GM19467 (cell line): ENCODE data around the gene GRIN2C.

ENCODE experiments used
- ATAC-seq: cut with Tn5 transposase; IDR thresholded peaks from one replicate; pipeline ENCODE4 v1.9.1; 2021; ENCODE audit warnings: mild to moderate bottlenecking, moderate library complexity; ENCODE audit not compliant: unreplicated experiment

Gene GRIN2C

DNA sequence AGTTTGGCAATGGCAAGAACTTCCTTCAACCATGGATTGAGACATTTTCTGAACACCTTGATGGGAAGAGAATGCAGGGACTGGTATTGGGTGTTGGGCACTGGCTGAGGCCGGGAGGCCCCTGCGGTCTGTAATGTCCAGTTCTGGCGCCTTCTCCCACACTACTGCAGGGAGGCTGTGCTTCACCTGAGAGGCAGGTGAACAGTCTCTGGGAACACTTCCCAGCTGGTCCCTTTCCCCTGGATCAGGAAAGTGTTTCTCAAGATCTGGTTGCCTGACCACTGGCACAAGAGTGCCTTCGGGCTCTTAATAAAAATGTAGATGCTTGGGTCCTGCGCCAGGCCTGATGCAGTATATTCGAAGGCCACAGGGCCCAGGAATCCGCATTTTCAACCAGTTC is 55.0 kb downstream of the GRIN2C start:
- no peak for ATAC-seq

DNA sequence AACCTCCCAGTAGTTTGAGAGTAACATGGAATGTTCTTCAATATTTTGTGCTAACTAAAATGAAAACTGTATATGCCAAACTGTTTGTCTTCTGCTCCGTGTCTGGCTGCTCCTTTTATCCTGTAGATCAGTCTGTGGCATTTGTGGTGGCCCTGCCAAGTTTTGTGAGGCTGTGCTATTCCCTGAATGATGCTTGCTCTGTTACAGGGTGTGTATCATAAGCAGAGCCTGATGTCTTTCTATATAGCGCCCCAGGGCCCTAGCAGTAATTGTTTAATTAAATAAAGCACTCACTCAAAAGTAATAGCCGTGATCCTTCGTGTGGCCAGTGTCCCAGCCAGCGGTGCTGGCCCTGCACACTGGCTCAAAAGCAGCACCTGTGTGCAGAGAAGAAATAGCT is 55.7 kb downstream of the GRIN2C start:
- no peak for ATAC-seq

DNA sequence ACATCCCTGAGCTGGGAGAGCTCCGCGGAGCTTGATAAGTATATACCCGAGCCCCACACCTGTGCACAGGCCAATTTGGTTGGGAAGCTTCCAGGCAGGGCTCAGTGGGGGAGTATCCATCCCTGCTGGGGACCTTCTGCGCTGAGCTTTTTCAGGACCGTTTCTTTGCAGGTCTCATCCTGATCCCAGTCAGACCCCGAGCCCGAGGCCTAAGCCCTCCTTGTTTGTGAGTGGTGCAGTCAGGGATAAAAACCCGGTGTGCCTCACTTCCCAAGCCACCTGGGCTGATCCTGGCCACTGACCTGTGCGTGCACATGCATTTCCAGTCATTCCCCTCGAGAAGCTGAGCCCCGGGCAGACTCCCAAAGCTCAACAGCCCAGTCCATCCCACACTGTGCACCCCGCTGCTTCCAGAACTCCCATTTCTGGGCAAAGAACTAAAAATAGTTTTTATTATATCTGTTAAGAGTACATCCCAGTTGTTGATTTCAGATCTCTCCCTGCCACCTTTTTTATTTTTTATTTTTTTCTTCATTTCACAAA is 56.2 kb downstream of the GRIN2C start:
- no peak for ATAC-seq

DNA sequence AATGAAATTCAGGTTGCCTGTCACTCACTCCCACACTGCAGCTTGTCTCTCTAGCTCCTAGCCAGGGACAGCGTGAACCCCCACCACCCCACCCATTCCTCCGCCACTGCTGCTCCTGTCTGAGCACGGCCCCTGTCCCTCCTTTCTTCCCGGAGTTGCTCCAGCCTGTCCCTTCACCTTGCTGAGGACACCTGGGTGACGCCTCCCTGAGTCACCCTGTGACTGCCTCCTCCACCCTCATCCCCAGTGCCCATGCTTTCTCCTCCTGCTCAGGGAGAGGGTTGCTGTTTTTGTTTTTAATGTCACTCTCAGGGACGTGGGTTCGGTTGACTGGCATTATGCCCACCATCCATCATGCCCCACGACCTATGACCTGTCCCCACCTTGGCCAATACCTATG is 57.8 kb downstream of the GRIN2C start:
- no peak for ATAC-seq

DNA sequence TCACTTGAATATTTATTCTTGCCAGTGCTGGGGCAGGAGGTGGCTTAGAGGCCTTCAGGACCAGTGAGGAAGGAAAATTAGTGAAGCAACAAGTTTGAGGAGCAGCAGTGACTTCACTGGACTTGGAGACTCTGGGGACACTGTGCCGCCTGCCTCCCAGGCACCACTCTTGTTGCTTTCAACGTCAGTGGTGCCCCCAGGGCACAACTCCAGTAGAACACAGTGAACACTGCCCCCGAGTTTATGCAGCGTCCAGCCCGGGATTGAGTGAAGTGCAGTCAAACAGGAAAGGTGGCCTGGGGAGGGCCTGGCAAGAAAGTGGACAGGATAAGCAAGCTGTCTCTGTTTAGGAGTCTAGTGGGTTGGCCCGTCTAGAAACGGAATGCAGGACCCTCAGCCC is 59.2 kb downstream of the GRIN2C start:
- no peak for ATAC-seq

DNA sequence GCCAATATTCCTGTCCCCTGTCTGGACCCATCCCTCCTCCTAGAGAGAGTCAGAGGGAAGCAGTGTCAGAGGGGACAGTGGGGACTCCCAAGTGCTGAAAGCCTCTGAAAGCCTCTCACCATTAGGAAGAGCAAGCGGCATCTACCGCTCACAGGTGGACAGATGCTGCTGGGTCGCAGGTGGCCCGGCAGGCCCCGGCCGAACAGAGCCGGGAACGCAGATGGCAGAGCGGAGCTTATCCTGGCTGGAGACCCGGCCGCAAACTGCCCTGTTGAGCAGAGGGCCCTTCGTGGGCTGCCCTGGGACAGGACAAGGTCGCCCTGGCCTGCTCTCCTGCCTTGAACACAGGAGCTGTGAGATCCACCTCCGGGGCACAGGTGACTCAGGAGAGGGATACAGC is 60.6 kb downstream of the GRIN2C start:
- no peak for ATAC-seq

DNA sequence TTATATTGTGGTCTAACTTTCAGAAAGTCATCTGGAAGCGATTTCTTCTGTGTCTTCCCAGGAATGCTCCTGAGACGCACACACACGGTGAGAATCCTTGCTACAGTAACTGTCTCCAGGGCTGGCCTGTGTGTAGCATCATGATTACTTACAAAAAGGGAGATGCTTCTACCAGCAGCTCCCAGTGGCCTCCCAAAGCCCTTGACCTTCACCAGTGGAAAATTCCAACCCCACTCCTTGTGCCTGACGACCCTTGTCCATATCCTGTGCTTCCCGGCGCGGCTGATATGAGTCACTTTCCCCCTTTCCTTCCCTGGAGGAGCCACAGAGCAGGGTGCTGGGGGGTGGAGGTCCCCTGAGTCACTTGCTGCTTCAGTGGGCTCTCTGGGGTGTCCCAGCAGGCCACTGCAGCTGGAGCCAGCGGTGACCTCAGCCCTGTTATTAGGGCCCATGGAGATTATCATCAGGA is 61.4 kb downstream of the GRIN2C start:
- no peak for ATAC-seq

DNA sequence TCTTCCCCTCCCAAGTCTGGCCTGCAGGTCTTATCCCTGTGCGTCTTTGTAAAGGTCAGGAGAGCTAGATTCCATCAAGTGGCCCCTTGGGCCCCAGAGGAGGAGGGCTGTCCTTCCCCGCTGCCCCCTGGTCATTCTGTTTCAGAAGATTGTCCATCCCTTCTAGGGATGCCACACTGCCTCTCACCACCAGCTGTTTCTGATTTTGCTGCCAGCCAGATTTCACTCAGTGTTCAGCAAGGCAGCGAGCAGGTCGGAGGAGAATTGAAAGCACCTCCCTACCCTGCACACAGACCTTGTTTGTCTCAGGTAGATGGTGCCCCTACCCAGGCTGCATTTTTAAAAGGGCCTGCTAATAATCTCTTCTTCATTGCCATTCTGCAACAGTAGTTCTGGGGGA is 61.9 kb downstream of the GRIN2C start:
- ATAC-seq: no peak

DNA sequence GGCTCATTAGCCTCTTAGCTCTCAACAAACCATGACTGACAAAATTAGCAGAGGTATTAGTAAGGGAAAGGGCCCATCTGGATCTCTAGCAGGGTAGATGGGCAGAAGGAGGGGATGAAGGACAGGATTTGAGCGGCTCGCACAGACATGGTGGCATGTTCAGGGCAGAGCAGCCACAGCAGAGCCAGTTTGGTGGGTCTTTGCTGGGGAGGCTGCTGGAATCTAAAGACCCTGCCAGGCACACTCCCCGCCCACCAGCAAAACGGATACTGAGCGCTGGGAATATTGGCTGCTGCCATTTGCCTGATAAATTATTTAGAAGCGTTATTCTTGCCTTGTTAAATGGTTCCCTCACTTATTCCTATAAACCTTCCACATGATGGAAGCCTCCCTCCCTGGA is 62.8 kb downstream of the GRIN2C start:
- ATAC-seq: no peak

DNA sequence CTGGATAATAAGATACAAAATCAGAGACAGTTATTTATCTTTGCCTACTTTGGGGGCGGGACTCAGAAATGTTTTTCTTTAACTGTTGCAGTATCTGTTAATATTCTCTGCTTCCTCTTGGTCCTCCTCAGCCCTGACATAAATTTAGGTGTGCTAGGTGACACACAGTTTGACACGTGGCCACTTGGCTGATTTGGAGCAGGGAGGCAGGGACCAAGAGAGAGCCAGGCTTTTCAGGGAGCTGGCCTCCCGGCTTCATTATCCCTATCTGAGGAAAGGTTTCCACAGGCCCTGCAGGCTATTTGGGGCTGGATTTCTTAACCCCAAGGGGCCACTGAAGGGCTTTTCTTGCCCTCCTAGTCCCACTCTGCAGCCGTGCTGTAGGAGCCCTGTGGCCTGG is 63.5 kb downstream of the GRIN2C start:
- no peak for ATAC-seq

DNA sequence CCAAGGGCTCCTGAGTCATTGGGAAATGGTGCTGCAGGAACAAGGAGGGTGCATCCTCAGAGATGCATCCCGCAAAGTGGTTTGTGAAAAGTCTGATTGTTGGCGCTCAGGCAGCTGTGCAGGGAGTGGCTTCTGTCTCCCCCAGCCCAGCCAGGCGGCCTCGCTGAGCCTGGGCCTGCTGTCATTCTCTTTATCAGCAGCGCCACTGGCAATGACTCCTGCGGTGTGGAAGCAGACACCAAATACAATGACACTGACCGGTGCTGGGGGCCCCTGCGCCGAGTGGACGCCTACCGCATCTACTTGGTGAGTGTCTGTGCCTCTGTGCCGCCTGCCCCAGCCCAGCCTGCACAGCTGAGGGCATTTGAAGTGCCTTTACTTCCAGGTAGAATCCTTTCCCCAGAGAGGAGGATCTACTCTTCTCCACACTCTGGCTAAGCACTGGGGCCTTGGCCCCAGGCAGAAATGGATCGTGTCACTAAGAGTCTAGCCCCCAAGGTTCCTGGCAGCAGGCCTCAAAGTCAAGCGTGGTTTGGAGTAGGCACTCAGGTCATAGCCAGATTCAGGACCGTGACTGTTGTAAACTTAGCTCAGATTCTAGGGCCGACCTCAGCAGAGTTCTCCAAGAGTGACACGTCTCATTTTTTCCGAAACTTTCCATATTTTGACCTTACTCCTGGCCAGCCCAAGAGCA is 64.2 kb downstream of the GRIN2C start:
- ATAC-seq: no peak

DNA sequence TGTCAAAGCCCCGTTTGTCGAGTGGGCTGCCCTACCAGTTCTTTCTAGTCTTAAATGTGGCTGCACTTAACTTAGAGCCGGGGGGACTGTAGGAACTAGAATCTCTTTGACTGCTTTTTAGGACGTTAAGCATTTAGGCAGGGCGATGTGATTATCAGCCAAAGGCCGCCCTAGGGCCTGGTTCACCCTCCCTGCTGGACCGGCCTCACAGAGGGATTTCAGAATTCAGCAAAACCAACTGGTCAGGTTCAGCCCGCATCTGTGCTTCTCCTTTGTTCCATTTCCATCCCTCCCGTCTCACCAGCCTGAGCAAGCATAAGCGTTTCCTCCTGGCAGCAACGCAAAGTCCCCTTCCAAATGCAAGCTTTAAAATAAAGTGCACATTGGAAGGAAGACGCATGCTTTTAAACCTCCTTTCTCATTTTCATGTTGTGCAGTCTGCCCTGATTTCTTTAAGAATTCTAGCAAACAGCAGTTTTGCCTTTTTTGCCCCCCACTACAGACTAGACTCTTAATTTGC is 67.0 kb downstream of the GRIN2C start:
- no peak for ATAC-seq
